Activated T-cell treated with anti-CD3 and anti-CD28 coated beads, Interleukin-2, amount 50 U/mL, for 72 hours (primary cell): ENCODE data around the gene C1QL1. TPM values are rescaled to one million over a fixed set of nuclear protein-coding genes. Genes with fewer than 3 reads are reported as not detected.

Experiments used
- ATAC-seq, 2 donors: fragments of 150-1000 bp; cut with Tn5 transposase; replicated peaks in 1 of 2; 2 replicates each; pipeline ENCODE4 v1.10.0; 2021; ENCODE audit warnings: moderate library complexity in 2 of 2, mild to moderate bottlenecking in 1 of 2
- DNase-seq, 2 donors: peaks; one replicate each; pipeline ENCODE4 v3.0.0; 2021 to 2022; ENCODE audit warnings: mixed read lengths in 1 of 2
- H3K27ac Mint-ChIP-seq: one replicate; pipeline ENCODE4 v1.8.0; 2022; ENCODE audit warnings: mild to moderate bottlenecking, moderate library complexity, mixed read lengths
- H3K27me3 Mint-ChIP-seq: one replicate; pipeline ENCODE4 v1.8.0; 2022; ENCODE audit warnings: low read depth, mixed read lengths
- H3K36me3 Mint-ChIP-seq, 2 donors: one replicate each; pipeline ENCODE4 v1.8.0; 2022; ENCODE audit warnings: mixed read lengths in 2 of 2, mild to moderate bottlenecking in 1 of 2; ENCODE audit not compliant: insufficient read depth in 2 of 2
- H3K4me1 Mint-ChIP-seq: one replicate; pipeline ENCODE4 v1.8.0; 2022; ENCODE audit warnings: low read depth, mixed read lengths
- H3K4me3 Mint-ChIP-seq, 2 donors: one replicate each; pipeline ENCODE4 v1.8.0; 2022; ENCODE audit warnings: mild to moderate bottlenecking in 2 of 2, mixed read lengths in 2 of 2, moderate library complexity in 2 of 2
- H3K9me3 Mint-ChIP-seq, 2 donors: one replicate each; pipeline ENCODE4 v1.8.0; 2022; ENCODE audit warnings: mixed read lengths in 2 of 2
- total RNA-seq, 2 donors: library from RNA; stranded (reverse); gene quantifications; one replicate each; pipeline ENCODE4 v1.2.3, GENCODE V29; 2022

Gene C1QL1
- total RNA-seq = 1 to 10 TPM in 1 of 2 donors, under 1 TPM in 1; 0.94 to 2.0 TPM

DNA sequence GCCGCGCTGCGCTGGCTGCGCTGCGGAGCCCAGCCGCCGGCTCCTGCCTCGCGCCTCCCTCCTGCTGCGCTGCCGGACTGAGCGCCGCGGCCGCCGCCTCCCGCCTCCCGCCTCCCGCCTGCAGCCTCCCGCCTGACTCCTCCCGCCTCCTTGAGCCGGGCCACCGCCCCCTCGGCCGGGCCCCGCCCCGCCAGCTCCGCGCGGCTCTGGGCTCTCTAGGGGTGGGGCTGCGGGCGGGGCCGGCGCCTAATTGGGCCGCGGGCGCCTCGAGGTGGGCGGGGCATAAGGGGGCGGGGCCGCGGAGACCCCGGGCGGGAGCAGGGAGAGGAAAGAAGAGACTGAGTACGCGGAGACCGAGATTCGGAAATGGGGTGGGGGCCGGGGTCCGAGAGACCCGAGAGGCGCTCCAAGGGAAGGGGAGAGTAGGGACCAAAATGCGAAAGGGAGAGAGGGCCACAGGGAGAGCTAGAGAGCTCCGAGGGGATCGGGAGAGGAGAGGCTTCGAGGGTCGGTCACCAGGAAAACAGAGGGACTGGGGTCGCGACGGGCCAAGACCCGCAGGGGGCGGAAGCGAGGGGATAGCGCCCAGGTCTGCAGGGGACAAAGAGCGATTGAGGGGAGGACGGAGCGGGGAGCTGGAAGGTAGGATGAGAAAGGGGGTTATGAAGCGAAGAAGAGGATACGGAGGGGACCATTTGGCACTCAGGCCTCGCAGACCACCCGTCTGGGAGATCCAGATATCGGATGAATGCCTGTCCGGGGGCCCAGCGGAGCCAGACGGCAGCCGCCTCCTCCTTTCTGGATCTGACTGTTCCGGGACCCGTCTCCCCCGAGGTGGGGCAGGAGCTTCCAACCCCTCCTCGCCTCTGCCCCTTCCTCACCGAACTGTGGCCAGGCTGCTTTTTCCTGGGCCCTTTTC lies at the start of gene C1QL1:
Gene C1QL1, minus strand, starts transcription at position 79 of the 919 bp plus-strand sequence. CDS start 255 bp downstream, outside the sequence.
- Mint-ChIP-seq H3K27ac (no peak within 1 kb of the TSS), H3K27me3 (peaks cover 65% of the 10 kb centered on the region), H3K4me3 (peak within 1 kb of the TSS; percentile 83 to 85), H3K9me3 (no peaks in the 10 kb centered on the region), H3K36me3 (no peaks in the 10 kb centered on the region), H3K4me1 (peaks cover 35% of the 10 kb centered on the region)
- DNase-seq (peak; percentile 90 to 93), ATAC-seq (peak; percentile 75 to 79)

GRCh38 chr17:45016823-45017222 lies 48.7 kb upstream of the C1QL1 start:
- Mint-ChIP-seq H3K27me3 (peaks cover 44% of the 10 kb centered on the region), H3K4me1 (peaks cover 23% of the 10 kb centered on the region), H3K36me3 (peaks cover 0 to 2% of the 10 kb centered on the region in 2 donors), H3K4me3 (no peak overlapping the region), H3K27ac (no peak overlapping the region), H3K9me3 (no peaks in the 10 kb centered on the region)
- no peak for ATAC-seq
- no peak for DNase-seq

GRCh38 chr17:45016237-45016636 lies 48.1 kb upstream of the C1QL1 start:
- peaks cover 41% of the 10 kb centered on the region for H3K27me3 Mint-ChIP-seq
- DNase-seq (no peak), ATAC-seq (no peak)
- no peak overlapping the region for H3K27ac Mint-ChIP-seq
- peaks cover 19% of the 10 kb centered on the region for H3K4me1 Mint-ChIP-seq
- H3K4me3 Mint-ChIP-seq = no peak overlapping the region
- H3K9me3 Mint-ChIP-seq = no peaks in the 10 kb centered on the region
- peaks cover 0 to 2% of the 10 kb centered on the region in 2 donors for H3K36me3 Mint-ChIP-seq

DNA sequence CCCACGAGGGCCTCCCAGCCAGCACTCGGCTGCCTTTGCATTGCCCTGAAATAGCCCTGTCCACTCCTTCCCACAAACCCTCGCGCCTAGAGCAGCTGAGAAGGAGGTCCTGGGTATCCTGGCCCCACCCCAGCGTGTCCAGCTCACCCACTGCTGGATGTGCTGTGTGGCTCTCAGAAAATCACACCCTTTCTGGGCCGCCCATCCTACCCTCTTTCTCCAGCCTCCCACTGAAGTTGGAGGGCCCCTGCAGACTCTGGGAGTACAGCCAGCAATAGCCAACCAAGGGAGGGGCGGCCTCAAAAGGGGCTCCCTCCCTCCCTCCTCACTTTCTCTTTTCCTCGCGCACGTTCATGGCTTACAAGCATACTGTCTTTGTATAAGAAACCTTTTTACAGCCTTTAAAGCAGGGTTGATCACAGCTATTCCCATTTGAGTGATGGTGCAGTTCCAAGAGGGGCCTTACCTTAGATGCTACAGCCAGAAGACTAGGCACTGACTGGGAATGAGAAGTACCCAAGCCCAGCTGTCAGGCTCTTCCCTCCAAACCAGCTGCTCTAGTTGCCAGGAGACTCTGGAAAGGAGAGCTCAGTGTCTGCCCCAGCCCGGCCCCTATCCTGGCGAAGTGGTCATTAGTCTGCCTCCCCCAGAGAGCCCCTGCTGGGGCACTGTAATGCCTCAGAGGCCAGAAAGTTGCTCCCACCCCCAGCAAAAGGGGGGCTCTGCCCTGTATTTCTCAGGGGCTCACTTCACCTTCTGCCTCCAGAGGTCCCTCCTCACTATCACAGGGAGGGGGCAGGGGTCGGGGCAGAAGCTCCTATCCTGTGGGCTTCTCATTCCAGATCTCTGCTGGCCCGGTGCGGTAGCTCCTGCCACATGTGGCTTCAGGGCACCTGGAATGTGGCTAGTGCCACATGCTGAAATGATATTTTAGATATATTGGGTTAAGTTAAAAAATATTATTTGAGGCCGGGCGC lies 45.2 kb upstream of the C1QL1 start:
- peaks cover 14% of the 10 kb centered on the region for H3K27me3 Mint-ChIP-seq
- no peaks in the 10 kb centered on the region for H3K9me3 Mint-ChIP-seq
- no peaks in the 10 kb centered on the region for H3K36me3 Mint-ChIP-seq
- H3K27ac Mint-ChIP-seq = no peak overlapping the region
- peaks cover 1% of the 10 kb centered on the region for H3K4me1 Mint-ChIP-seq
- ATAC-seq (no peak), DNase-seq (no peak)
- H3K4me3 Mint-ChIP-seq = no peak overlapping the region

DNA sequence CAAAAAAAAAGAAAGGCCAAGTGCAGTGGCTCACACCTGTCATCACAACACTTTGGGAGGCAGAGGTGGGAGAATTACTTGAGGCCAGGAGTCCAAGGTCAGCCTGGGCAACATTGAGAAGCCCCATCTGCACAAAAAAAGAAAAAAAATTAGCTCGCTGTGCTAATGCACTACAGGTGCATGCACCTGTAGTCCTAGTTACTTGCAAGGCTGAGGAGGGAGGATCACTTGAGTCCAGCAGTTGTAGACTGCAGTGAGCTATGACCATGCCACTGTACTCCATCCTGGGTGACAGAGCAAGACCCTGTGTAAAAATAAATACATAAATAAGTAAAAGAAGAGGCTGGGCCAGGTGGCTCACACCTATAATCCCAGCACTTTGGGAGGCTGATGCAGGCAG lies 43.7 kb upstream of the C1QL1 start:
- H3K27ac Mint-ChIP-seq = no peak overlapping the region
- no peaks in the 10 kb centered on the region for H3K4me1 Mint-ChIP-seq
- H3K27me3 Mint-ChIP-seq = peaks cover 15% of the 10 kb centered on the region
- ATAC-seq = no peak
- no peaks in the 10 kb centered on the region for H3K36me3 Mint-ChIP-seq
- no peak overlapping the region for H3K4me3 Mint-ChIP-seq
- no peaks in the 10 kb centered on the region for H3K9me3 Mint-ChIP-seq
- DNase-seq = no peak

- H3K4me1 Mint-ChIP-seq = no peaks in the 10 kb centered on the region
- H3K9me3 Mint-ChIP-seq = no peaks in the 10 kb centered on the region
- H3K27me3 Mint-ChIP-seq = peaks cover 7% of the 10 kb centered on the region
- H3K27ac Mint-ChIP-seq = no peak overlapping the region
- H3K4me3 Mint-ChIP-seq = no peak overlapping the region
- ATAC-seq (no peak), DNase-seq (no peak)
- H3K36me3 Mint-ChIP-seq = no peaks in the 10 kb centered on the region
Measured at GRCh38 chr17:45009676-45010467, 41.8 kb upstream of the C1QL1 start.

DNA sequence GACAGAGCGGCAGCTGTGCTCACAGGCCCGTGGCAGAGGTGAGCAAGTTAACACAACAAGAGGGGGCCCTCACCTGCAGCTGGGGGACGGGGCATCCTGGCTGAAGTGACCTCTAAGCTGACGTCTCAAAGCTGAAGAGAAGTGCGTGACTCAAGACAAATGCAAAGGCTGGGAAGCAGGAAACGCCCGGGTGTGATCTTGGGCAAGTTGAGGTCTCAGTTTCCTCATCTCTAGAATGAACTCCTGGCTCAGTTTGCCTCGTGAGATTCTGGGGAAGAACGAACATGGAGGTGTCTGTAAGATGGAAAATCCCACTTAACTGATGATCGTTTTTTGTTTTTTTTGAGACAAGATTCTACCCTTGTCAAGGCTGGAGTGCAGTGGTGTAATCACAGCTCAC lies 40.1 kb upstream of the C1QL1 start:
- ATAC-seq (no peak), DNase-seq (no peak)
- H3K27me3 Mint-ChIP-seq = peaks cover 7% of the 10 kb centered on the region
- no peaks in the 10 kb centered on the region for H3K9me3 Mint-ChIP-seq
- H3K27ac Mint-ChIP-seq = no peak overlapping the region
- H3K4me3 Mint-ChIP-seq = no peak overlapping the region
- H3K4me1 Mint-ChIP-seq = no peaks in the 10 kb centered on the region
- H3K36me3 Mint-ChIP-seq = no peaks in the 10 kb centered on the region

DNA sequence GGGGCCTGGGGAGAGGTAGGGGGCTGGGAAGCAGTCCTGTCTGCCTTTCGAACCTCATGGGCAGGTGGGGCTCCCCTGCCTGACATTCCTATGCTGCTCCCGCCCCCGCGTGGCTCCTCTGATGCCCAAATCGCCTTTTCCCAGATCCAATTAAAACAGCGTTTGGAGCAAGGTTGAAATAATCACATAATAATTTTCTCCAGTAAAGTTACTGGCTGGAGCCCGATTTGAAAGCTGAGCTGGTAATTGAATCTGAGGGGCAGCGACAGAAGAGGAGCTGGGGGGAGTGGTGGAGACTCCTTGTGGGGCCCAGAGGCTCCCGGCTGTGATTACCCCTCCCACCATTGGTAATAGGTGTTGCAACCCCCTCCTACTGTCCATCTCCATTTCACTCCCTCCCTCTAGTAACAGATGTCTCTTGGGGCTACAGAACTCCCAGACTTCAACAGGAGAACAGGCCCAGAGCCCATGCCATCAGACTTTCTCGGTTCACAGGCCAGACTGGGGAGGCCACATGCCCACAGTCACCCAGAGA lies 38.9 kb upstream of the C1QL1 start:
- ATAC-seq = no peak
- Mint-ChIP-seq H3K27me3 (peaks cover 7% of the 10 kb centered on the region), H3K4me1 (no peaks in the 10 kb centered on the region), H3K36me3 (no peaks in the 10 kb centered on the region), H3K4me3 (no peak overlapping the region), H3K9me3 (no peaks in the 10 kb centered on the region), H3K27ac (no peak overlapping the region)
- no peak for DNase-seq

DNA sequence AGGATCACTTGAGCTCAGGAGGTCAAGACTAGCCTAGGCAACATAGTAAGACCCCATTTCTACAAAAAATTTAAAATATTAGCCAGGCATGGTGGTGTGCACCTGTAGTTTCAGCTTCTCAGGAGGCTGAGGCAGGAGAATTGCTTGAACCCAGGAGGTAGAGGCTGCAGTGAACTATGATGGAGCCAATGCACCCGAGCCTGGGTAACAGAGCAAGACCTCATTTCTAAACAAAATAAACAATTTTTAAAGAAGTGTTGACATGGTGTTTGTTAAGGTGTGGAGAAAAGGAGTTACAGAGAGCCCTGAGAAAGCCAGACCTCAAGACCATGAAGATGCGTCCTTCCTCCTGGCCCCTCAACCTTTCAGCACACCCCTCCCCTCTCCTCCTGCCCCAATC lies 37.6 kb upstream of the C1QL1 start:
- no peak overlapping the region for H3K4me3 Mint-ChIP-seq
- ATAC-seq (no peak), DNase-seq (no peak)
- no peaks in the 10 kb centered on the region for H3K9me3 Mint-ChIP-seq
- no peaks in the 10 kb centered on the region for H3K36me3 Mint-ChIP-seq
- peaks cover 7% of the 10 kb centered on the region for H3K27me3 Mint-ChIP-seq
- no peaks in the 10 kb centered on the region for H3K4me1 Mint-ChIP-seq
- no peak overlapping the region for H3K27ac Mint-ChIP-seq

GRCh38 chr17:45004388-45004787 lies 36.3 kb upstream of the C1QL1 start:
- Mint-ChIP-seq H3K4me1 (no peaks in the 10 kb centered on the region), H3K27ac (no peak overlapping the region), H3K9me3 (no peaks in the 10 kb centered on the region), H3K4me3 (no peak overlapping the region), H3K36me3 (peaks cover 0 to 1% of the 10 kb centered on the region in 2 donors), H3K27me3 (peaks cover 7% of the 10 kb centered on the region)
- ATAC-seq (no peak), DNase-seq (no peak)

- no peaks in the 10 kb centered on the region for H3K4me1 Mint-ChIP-seq
- no peaks in the 10 kb centered on the region for H3K9me3 Mint-ChIP-seq
- DNase-seq (no peak), ATAC-seq (no peak)
- no peak overlapping the region for H3K4me3 Mint-ChIP-seq
- peaks cover 0 to 1% of the 10 kb centered on the region in 2 donors for H3K36me3 Mint-ChIP-seq
- no peak overlapping the region for H3K27ac Mint-ChIP-seq
- peaks cover 7% of the 10 kb centered on the region for H3K27me3 Mint-ChIP-seq
Measured at GRCh38 chr17:45003877-45004276, 35.8 kb upstream of the C1QL1 start.

- H3K36me3 Mint-ChIP-seq = peaks cover 0 to 1% of the 10 kb centered on the region in 2 donors
- DNase-seq = no peak
- no peak for ATAC-seq
- no peaks in the 10 kb centered on the region for H3K9me3 Mint-ChIP-seq
- H3K4me3 Mint-ChIP-seq = no peak overlapping the region
- H3K27me3 Mint-ChIP-seq = peaks cover 6% of the 10 kb centered on the region
- H3K27ac Mint-ChIP-seq = no peak overlapping the region
- H3K4me1 Mint-ChIP-seq = no peaks in the 10 kb centered on the region
Measured at GRCh38 chr17:45001310-45001709, 33.2 kb upstream of the C1QL1 start.
